ENCODE results near the gene CYP1A1. TPM values are rescaled to one million over a fixed set of nuclear protein-coding genes. Genes with fewer than 3 reads are reported as not detected.

CYP1A1 gene
- total and polyA plus RNA-seq, 2 of the 13 experiments (the other 11 are each of a cell fraction or from before 2014, with no cell fraction given): 7.9 to 8.0 TPM

GRCh38 chr15:74763416-74763815 lies 38.1 kb upstream of the CYP1A1 start:
- H3K27me3 ChIP-seq (ENCODE audit: control insufficient read depth in 1 of 2, insufficient read depth in 2 of 2, low read length in 2 of 2): no peaks in the 10 kb centered on the region
- no peak for FAIRE-seq
- POLR2A ChIA-PET: interaction anchor here (1.3 kb wide), 1 partner anchor 33 kb away, joined by 3 read pairs; no protein-coding TSS in a partner anchor
- DNase-seq (ENCODE audit: low spot score): no peak
- BruUV-seq (replicated peaks): no TSS peak
- no peaks in the 10 kb centered on the region for H3K36me3 ChIP-seq (replicated peaks in 1 of 2; ENCODE audit: control insufficient read depth in 1 of 2, insufficient read depth in 2 of 2, low read length in 2 of 2)
- in situ Hi-C loops (cut with HindIII; ENCODE audit: extremely low pct_ligation_motif_present, low pct_unique_long_range_greater_than_20kb): no loop called here
- peaks cover 24% of the 10 kb centered on the region for H3K4me1 ChIP-seq (ENCODE audit: insufficient read depth, low read length)
- H4K20me1 ChIP-seq (ENCODE audit: insufficient read depth, low read length): no peaks in the 10 kb centered on the region
- no peaks in the 10 kb centered on the region for H3K79me2 ChIP-seq (ENCODE audit: insufficient read depth, low read length)
- intact Hi-C loops (cut with micrococcal nuclease; ENCODE audit: unreplicated experiment): loop anchor here (10.0 kb wide), 1 partner anchor 59 kb away; no protein-coding TSS in a partner anchor
- no peak overlapping the region for H2AFZ ChIP-seq (ENCODE audit: low read length)
- H3K4me3 ChIP-seq (replicated peaks in 1 of 3; ENCODE audit: insufficient read depth in 1 of 3, low read depth in 2 of 3, low read length in 3 of 3): no peak overlapping the region
- H3K9ac ChIP-seq (ENCODE audit: insufficient read depth, low read depth, low read length): no peak overlapping the region
- TF ChIP-seq ZBTB38 (CRISPR knock-in tag; IDR thresholded peaks at IDR 0.05): 0 out of 2 replicates have a peak, but pooled peaks have one; percentile 17
- no peak for TF ChIP-seq AGO2 (optimal IDR thresholded peaks at IDR 0.05; ENCODE audit: low read depth, low read length)
- no peak for TF ChIP-seq ZNF652 (CRISPR knock-in tag; IDR thresholded peaks at IDR 0.05; ENCODE audit: borderline replicate concordance, low read depth)
- no peak for TF ChIP-seq ZNF616 (CRISPR knock-in tag; IDR thresholded peaks at IDR 0.05; ENCODE audit: low read depth)
- H3K4me2 ChIP-seq (ENCODE audit: low read depth, low read length): no peak overlapping the region
- H3K27ac ChIP-seq (ENCODE audit: extremely low read length, insufficient read depth, low read length): no peak overlapping the region
- no peak for ATAC-seq
- CTCF ChIA-PET (ENCODE audit: low intra/inter-chr PET ratio, low total read pairs): no interaction called here
- H3K9me3 ChIP-seq (ENCODE audit: low read length): no peaks in the 10 kb centered on the region
- 52% methylated on average over 8 of the region's 15 CpGs for WGBS (ENCODE audit: low lambda C conversion rate)

- TF ChIP-seq ZNF34 (CRISPR knock-in tag; IDR thresholded peaks at IDR 0.05; ENCODE audit: borderline replicate concordance) (no peak), IRX3 (CRISPR knock-in tag; IDR thresholded peaks at IDR 0.05; ENCODE audit: borderline replicate concordance, low read depth) (no peak), SIX4 (CRISPR knock-in tag; IDR thresholded peaks at IDR 0.05) (no peak), NRL (CRISPR knock-in tag; IDR thresholded peaks at IDR 0.05; ENCODE audit: borderline replicate concordance) (no peak)
- intact Hi-C loops (cut with micrococcal nuclease; ENCODE audit: unreplicated experiment) (loop anchor here (10.0 kb wide), 1 partner anchor 58 kb away; no protein-coding TSS in a partner anchor), in situ Hi-C loops (cut with HindIII; ENCODE audit: extremely low pct_ligation_motif_present, low pct_unique_long_range_greater_than_20kb) (no loop called here)
- H4K20me1 ChIP-seq (ENCODE audit: insufficient read depth, low read length): no peaks in the 10 kb centered on the region
- no peak overlapping the region for H2AFZ ChIP-seq (ENCODE audit: low read length)
- WGBS (ENCODE audit: low lambda C conversion rate): 40% methylated on average over 6 of the region's 6 CpGs
- no TSS peak for BruUV-seq (replicated peaks)
- H3K27ac ChIP-seq (ENCODE audit: extremely low read length, insufficient read depth, low read length): no peak overlapping the region
- H3K36me3 ChIP-seq (replicated peaks in 1 of 2; ENCODE audit: control insufficient read depth in 1 of 2, insufficient read depth in 2 of 2, low read length in 2 of 2): no peaks in the 10 kb centered on the region
- H3K4me1 ChIP-seq (ENCODE audit: insufficient read depth, low read length): peaks cover 24% of the 10 kb centered on the region
- POLR2A ChIA-PET: interaction anchor here (1.3 to 4.0 kb wide), 2 partner anchors 32 to 37 kb away, joined by 3 to 53 read pairs; partner anchors contain the start of gene CYP1A1
- H3K4me2 ChIP-seq (ENCODE audit: low read depth, low read length): no peak overlapping the region
- no peaks in the 10 kb centered on the region for H3K27me3 ChIP-seq (ENCODE audit: control insufficient read depth in 1 of 2, insufficient read depth in 2 of 2, low read length in 2 of 2)
- H3K9me3 ChIP-seq (ENCODE audit: low read length): no peaks in the 10 kb centered on the region
- no peak for DNase-seq (ENCODE audit: low spot score)
- no peak for ATAC-seq
- no peak for FAIRE-seq
- H3K79me2 ChIP-seq (ENCODE audit: insufficient read depth, low read length): no peaks in the 10 kb centered on the region
- H3K9ac ChIP-seq (ENCODE audit: insufficient read depth, low read depth, low read length): no peak overlapping the region
- CTCF ChIA-PET (ENCODE audit: low intra/inter-chr PET ratio, low total read pairs): no interaction called here
- H3K4me3 ChIP-seq (replicated peaks in 1 of 3; ENCODE audit: insufficient read depth in 1 of 3, low read depth in 2 of 3, low read length in 3 of 3): no peak overlapping the region
Measured at GRCh38 chr15:74762791-74763150, 37.4 kb upstream of the CYP1A1 start.
